PC-3 (cell line): ENCODE data around the gene NOTCH4.

ENCODE experiments used
- CTCF ChIP-seq: fragments of 300-600 bp; sonication (generic); conservative IDR thresholded peaks from 2 replicates; pipeline ENCODE4 v1.5.1; 2017; ENCODE audit warnings: antibody characterized with exemption, low read depth, mild to moderate bottlenecking, low read length
- EZH2 ChIP-seq: fragments of 300-600 bp; sonication (generic); IDR thresholded peaks from one replicate; pipeline ENCODE4 v1.6.1; 2017; ENCODE audit warnings: antibody characterized with exemption, mild to moderate bottlenecking, low read length; ENCODE audit not compliant: unreplicated experiment
- EZH2phosphoT487 ChIP-seq: fragments of 300-600 bp; sonication (generic); IDR thresholded peaks from 2 replicates; pipeline ENCODE4 v1.6.1; 2018; ENCODE audit warnings: mild to moderate bottlenecking, antibody characterized with exemption, low read length, borderline replicate concordance

GRCh38 chr6:32170294-32170693 is 53.6 kb downstream of the NOTCH4 start:
- no peak for TF ChIP-seq EZH2
- TF ChIP-seq CTCF, result no peak
- TF ChIP-seq EZH2phosphoT487, result no peak
